Sigmoid colon (tissue), 4 donors: ENCODE measurements around the gene GSAP.

Experiments used
- POLR2A ChIP-seq, 2 donors: fragments of 450-650 bp; IDR thresholded peaks; one replicate each; pipeline ENCODE4 v1.6.1; 2016; ENCODE audit warnings: antibody characterized with exemption in 2 of 2, mild to moderate bottlenecking in 2 of 2, moderate library complexity in 2 of 2
- POLR2AphosphoS5 ChIP-seq, 4 donors: sonication (generic); formaldehyde crosslinking; IDR thresholded peaks; one replicate each; pipeline ENCODE4 v1.6.1; 2017; ENCODE audit warnings: antibody characterized with exemption in 4 of 4
- TF ChIP-seq, protein P1 (sequence below), 4 experiments: fragments of 450-650 bp in 3 of 4; fragments of 200-600 bp in 1 of 4; IDR thresholded peaks; one replicate each; pipeline ENCODE4 v1.5.1; 2016 to 2019; ENCODE audit warnings: antibody characterized with exemption in 4 of 4, mild to moderate bottlenecking in 3 of 4, moderate library complexity in 2 of 4

GRCh38 chr7:77393261-77393660 lies 22.9 kb downstream of the GSAP start:
- TF ChIP-seq POLR2AphosphoS5 (IDR thresholded peaks at IDR 0.05) (no peak), POLR2A (IDR thresholded peaks at IDR 0.05) (no peak)
- TF ChIP-seq, protein P1, sequence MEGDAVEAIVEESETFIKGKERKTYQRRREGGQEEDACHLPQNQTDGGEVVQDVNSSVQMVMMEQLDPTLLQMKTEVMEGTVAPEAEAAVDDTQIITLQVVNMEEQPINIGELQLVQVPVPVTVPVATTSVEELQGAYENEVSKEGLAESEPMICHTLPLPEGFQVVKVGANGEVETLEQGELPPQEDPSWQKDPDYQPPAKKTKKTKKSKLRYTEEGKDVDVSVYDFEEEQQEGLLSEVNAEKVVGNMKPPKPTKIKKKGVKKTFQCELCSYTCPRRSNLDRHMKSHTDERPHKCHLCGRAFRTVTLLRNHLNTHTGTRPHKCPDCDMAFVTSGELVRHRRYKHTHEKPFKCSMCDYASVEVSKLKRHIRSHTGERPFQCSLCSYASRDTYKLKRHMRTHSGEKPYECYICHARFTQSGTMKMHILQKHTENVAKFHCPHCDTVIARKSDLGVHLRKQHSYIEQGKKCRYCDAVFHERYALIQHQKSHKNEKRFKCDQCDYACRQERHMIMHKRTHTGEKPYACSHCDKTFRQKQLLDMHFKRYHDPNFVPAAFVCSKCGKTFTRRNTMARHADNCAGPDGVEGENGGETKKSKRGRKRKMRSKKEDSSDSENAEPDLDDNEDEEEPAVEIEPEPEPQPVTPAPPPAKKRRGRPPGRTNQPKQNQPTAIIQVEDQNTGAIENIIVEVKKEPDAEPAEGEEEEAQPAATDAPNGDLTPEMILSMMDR (IDR thresholded peaks at IDR 0.05), result no peak
